HTR-8/SVneo (cell line): ENCODE measurements around the gene CA11.
"Not testable (repeated sequence)": the region's sequence is repeated elsewhere in the genome, so short reads cannot be mapped to it uniquely, and the experiment has no call there.

Experiments used
- DNase-seq: peaks from one replicate; pipeline ENCODE4 v3.0.0; 2011; ENCODE audit warnings: low spot score, mixed read lengths; ENCODE audit not compliant: insufficient read length
- FAIRE-seq: peaks from 2 replicates; lab custom pipeline; 2011; peaks lifted over from hg19 to GRCh38; lab: Jason Lieb, UNC

The CA11 gene

DNA sequence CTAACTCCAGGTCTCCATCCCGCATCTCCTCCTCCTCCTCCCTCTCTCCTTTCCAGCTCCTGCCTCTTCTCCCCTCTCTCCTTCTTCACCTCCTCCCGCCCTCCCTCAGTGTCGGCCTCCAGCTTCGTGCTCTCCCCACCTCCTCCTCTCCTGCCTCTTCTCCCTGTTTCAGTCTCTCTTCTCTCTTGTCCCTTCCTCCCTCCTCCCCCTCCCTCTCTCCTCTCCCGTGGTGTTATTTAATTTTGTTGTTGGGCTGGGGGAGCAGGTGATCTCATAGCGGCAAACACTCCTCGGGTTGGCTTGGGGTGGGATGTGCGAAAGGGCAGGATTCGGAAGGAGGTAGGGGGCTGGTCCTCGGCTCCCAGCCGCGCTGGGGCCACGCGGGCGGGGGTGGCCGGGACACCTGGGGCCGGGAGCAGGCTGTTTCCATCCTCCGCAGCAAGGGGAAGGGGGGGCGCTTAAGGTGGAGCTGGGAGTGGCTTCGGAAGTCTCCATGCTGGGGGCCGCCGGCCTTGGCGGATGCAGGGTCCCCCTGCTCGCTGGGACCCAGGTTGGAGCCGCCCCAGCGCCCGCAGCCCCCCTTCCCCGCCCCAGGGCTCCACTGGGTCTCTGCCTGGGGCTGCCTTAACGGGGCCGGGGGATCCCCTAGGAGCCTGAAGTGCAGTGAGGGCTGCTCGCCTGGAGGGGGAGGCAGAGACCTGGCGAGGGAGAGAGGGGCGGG lies at the start of gene CA11:
TSS of gene CA11 (minus strand) at position 187 of the 721 bp plus-strand sequence. CDS start 555 bp downstream, outside the sequence.
- DNase-seq (peak; percentile 92), FAIRE-seq (no peak)

DNA sequence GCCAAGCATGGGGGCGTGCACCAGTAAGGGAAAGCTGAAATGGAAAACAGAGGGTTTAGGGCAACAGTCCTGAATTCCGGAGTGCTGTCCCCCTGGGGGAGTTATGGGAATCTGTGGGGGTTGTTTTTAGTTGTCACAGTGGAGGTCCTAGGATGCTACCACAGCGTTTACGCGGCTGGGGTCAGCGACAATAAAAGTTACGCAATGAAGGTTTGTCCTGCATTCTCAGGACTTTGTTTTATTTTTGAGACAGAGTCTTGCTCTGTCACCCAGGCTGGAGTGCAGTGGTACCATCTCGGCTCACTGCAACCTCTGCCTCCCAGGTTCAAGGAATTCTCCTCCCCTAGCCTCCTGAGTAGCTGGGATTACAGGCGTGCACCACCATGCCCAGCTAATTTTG lies 47.6 kb upstream of the CA11 start:
- DNase-seq, FAIRE-seq: not testable (repeated sequence)

DNA sequence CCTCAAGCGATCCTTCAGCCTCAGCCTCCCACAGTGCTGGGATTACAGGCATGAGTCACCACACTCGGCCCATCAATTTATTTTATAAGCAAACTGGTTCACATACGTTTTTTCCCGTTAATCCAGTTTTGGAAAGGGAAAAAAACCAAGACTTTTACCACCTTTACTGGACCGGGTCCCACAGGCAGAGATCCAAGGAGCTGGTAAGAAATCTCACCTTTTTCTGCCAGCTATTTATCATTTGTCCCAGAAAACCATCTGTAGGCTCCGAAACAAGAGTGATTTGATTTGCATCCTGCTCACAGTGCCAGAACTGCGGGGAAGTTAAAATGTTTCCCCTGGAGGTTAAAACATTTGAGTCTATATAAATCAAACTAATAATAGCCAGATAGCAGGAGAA lies 43.5 kb upstream of the CA11 start:
- DNase-seq: no peak

DNA sequence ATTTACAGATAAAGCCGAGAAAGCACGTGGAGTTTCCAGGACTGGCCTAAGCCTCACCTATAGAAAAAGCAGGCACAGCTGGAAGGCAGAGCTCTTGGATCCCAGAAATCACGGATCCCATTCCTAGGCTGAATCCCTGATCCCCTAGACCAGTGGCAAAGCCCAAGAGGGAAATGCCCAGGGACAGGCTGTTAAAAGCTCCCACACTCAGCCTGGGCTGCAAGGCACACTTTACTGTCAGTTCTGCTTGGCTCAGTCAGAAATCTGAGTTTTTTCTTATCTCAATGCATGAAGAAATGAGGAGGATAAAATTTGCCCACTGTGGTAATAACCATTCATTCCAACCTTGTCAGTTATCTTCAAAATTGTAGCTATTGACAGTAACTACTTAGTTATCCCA lies 41.8 kb upstream of the CA11 start:
- no peak for DNase-seq
- FAIRE-seq: no peak

More for the DNA sequence above, 43.5 kb upstream of the CA11 start:
- no peak for FAIRE-seq

DNA sequence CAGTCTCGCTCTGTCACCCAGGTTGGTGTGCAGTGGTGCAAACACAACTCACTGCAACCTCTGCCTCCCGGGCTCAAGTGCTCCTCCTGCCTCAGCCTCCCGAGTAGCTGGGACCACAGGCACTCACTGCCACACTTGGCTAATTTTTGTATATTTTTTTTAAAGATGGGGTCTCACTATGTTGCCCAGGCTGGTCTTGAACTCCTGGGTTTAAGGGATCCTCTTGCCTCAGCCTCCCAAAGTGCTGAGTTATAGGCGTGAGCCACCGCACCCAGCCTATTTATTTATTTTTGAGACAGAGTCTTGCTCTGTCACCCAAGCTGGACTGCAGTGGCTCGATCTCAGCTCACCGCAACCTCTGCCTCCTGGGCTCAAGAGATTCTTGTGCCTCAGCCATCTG lies 40.6 kb upstream of the CA11 start:
- not testable (repeated sequence) for DNase-seq, FAIRE-seq

DNA sequence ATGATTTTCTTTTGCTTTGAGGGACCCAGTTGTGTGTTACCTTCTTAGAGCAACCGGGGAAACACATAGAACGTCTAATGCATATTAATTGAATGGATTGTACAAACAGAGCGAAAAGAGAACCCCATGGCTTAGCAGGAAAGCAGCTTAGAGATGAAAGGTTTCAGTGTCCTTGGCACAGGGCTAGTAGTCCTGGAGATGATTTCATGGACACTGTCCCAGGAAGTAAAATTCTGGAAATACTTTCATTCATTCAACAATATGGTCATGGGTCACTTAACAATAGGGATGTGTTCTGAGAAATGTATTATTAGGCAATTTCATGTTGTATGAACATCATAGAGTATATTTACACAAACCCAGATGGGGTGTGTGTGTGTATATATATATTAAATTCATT lies 40.1 kb upstream of the CA11 start:
- no peak for DNase-seq
- no peak for FAIRE-seq

DNA sequence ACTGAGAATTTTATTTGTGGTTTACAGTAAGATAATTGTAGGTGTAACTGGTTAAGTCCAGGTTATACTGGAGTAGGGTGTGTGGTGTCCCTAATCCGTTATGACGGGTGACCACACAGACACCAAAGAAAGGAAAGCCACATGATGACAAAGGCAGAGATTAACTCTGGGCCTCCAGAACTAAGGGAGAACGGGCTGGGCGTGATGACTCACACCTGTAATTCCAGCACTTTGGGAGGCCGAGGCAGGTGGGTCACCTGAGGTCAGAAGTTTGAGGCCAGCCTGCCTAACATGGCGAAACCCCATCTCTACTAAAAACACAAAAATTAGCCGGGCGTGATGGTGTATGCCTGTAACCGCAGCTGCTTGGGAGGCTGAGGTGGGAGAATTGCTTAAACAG lies 39.6 kb upstream of the CA11 start:
- no peak for FAIRE-seq

DNA sequence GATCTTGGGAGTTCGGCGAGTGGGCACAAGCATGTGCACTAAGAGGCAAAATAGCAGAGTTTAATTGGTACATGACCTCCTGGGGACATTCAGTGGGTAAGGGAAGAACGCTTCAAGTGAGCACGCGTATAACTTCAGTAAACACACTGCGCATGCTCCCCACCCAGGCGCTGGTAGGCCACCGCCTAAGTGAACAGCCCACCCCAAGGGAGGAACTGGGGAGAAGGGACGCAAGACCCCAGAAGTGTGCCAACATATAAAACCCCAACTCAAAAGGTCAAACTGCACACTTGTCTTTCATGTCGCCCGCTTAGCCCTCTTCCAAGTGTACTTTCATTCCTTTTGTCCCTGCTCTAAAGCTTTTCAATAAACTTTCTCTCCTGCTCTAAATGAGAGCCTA lies 37.4 kb upstream of the CA11 start:
- DNase-seq (no peak), FAIRE-seq (no peak)

More for the DNA sequence above, 39.6 kb upstream of the CA11 start:
- no peak for DNase-seq

DNA sequence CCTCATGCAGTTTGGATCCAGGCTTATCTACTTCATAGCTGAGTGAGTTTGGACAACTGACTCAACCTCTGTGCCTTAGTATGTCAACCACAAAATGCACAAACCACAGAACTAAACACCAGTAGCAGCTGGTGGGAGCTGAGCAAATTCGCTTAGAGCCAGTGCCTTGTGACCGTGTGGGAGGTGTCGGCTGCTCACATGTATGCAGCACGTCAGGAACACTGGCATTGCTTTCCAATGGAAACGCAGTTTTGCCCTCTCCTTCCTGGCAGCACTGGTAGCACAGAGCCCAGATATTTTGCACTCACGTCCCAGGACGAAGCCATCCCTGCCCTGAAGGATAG lies 35.1 kb upstream of the CA11 start:
- FAIRE-seq (no peak), DNase-seq (no peak)

DNA sequence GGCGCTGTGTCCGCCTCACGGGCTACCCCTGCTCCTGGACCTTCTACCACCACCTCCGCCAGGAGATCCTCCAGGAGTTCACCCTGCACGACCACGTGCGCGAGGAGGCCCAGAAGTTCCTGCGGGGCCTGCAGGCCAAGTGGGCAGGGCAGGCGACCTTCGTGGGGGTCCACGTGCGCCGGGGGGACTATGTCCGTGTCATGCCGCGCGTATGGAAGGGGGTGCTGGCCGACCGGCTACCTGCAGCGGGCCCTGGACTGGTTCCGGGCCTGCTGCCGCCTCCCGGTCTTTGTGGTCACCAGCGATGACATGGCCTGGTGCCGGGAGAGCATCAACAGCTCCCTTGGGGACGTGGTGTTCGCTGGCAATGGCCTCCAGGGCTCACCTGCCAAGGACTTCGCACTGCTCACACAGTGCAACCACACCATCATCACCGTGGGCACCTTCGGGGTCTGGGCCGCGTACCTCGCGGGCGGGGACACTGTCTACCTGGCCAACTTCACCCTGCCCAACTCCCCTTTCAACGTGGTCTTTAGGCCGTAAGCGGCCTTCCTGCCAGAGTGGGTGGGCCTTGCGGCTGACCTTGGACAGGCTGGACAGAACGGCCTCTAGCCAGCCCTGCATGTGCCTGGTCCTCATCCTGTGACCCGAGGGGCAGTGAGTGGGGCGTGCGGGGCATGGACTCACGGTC lies 34.6 kb upstream of the CA11 start:
- FAIRE-seq: no peak
- no peak for DNase-seq

DNA sequence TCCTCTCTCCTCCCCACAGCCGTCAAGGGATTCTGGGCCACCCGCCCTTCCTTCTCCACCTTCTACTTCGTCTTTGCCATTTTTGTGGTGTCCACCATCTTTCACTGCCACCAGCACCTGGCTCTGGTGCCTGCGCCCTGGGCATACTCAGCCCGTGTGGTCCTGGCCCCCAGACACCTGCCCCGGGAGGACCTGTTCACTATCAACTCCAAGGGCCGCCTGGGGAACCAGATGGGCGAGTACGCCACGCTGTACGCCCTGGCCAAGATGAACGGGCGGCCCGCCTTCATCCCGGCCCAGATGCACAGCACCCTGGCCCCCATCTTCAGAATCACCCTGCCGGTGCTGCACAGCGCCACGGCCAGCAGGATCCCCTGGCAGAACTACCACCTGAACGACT lies 34.0 kb upstream of the CA11 start:
- not testable (repeated sequence) for DNase-seq
- peak; percentile 54 for FAIRE-seq

DNA sequence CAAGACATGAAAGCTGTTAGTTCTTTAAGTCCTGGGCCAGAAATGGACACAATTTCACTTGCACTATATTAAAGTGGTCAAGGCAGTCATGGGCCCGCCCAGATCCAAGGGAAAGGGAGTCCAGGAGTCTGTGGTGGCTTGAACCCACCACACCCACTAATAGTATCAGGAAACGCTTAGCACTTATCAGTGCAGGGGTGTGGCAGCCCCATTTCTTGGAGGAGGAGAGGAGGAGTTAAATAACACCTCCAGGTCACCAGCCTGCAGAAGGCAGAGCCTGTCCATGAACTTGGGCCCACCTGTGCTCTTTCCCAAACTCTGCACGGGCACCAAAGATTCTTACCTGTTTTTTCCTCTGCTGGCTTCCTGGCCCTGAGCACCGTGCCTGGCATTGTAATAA lies 32.2 kb upstream of the CA11 start:
- DNase-seq (no peak), FAIRE-seq (no peak)

DNA sequence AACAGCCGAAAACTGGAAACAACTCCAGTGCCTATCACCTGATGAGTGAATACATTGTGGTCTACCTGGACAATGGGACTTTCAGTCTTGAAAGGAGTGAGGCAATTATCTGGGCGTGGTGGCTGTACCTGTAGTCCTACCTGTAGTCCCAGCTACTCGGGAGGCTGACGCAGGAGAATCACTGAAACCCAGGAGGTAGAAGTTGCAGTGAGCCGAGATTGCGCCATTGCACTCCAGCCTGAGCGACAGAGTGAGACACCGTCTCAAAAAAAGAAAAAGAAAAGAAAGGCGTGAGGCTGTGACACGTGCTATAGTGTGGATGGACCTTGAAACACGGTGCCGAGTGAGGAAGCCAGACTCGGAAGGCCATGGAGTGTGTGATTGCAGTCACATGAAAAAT lies 30.9 kb upstream of the CA11 start:
- DNase-seq (no peak), FAIRE-seq (no peak)

DNA sequence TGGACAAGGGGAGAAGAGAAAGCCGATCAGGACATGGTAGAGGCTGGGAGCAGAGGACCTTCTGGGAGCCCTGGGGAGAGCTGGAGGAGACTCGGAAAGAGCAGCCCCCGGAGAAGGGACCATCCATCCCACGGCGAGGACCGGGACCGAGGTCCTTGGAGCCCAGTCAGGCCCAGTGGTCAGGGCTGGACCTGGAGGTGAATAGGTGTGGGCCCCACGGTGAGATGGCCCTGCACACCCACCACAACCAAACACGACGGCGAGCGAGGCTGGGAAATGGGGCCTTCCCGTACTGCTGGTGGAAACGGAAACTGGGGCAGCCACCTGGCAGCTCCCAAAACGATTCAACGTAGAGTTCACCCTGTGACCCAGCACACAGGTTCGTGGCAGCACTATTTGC lies 30.5 kb upstream of the CA11 start:
- no peak for FAIRE-seq
- no peak for DNase-seq

DNA sequence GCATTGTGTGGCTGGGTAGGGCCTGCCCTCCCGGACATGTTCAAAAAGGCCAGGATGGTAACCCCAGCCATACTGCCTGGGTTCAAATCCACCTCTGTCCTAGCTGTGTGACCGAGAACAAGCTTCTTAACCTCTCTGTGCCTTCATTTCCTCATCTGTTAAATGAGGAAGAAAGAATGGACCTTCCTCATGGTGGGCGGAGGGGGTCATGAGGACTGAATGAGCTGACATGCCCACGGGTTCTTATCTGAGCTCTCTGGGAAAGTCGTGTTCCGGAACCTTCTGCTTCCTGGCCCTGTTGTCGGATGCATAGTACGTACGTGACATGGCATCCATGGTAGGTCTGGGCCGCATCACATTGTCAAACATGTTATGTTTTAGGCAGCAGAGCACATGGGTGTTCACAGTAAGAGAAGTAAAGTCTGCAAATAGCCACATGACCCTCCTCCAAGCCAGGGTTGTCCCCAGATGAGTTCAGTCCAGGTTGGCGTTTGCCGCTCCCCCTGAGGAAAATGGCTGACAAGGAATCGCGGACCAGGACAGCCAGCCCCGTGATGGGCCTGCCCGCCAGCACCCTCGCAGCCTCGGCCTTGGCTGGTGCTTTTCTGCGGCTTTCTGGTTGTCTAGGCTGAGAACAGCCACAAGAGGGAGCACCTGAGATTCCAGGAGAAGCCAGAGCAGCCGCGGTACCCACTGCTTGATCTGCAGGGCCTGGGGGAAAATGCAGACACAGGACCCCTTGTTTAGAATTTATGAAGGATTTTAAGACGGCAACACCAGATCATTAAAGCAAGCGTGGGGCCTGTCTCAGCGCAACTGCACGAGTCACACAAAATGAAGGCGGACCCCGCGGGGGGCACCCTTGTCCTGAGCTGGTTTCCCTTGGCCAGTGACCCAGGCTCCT lies 29.2 kb upstream of the CA11 start:
- DNase-seq: peak; percentile 94
- peak; percentile 68 for FAIRE-seq

DNA sequence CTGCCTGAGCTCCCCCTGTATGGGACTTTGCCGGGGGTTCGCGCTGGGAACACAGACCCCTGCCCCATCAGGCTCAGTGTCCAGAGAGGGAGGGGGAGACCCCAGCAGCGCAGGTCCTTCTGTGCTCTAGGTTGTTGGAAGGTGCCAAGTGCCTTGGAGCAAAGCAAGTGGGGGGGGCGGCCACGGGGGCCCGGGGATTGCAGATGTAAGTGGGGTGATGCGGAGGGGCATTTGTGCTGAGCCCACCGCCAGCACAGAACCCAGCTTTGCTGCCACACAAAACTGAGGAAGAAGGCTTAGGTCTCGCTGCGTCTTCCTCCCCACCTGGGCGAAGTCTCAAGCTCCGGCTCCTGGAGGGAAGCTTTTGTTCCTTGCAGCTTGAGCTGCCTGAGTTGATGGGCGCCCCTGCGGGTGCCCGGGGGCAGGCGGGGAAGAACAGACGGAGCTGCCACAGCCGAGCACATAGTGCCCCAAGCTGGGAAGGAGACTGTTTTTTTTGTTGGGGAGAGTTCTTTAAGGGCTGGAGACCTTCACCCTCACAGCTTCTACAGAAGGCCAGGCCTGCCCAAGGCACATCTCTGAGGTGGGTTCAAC lies 28.3 kb upstream of the CA11 start:
- no peak for DNase-seq
- FAIRE-seq: no peak

DNA sequence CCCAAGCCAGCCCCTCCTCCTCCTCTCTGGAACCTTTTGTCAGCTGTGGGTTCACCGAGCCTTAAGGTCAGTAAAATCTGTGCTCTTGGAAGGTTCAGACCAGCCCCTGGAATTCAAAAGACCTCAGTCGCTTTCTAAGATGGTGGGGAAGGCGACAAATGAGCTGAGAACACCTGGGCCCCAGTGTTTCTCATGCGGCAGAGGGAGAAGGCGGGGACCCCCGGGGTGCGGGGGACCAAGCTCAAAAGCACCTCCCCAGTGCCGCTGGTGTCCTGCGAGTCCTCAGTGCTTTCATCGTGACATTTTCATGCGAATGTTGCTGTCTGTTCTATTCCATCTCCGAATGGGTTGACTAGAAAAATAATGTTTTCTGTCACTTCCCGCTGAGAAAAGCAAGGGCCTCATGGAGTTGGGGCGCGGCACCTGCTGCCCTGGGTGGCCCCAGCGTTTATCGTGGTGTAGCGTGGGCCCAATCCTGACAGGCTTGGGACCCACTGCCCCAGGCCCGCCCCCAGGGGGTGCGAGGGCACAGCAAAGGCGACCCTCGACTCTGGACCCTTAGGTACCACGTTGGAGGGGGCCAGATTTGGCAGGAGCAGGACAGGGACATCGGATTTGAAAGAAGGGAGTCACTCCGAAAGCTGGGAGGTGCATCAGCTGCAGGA lies 27.6 kb upstream of the CA11 start:
- DNase-seq (no peak), FAIRE-seq (no peak)

DNA sequence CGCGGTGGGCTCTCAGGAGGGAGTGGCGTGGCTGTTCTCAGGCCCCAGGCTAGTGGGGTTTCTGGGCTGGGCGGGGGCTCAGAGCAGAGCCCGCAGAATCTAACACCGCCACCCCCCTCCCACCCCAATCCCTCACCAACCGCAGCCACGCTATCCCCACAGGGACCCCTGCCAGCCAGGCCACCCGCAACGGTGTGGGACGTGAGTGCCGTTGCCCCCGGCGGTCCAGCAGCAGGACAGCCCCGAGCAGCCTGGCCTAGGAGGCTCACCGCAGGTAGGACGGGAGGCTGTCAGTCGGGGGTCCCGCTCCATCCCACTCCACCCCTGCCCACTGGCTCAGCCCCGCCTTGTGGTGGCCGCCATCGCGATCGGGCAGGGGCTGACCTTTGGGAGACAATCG lies 27.0 kb upstream of the CA11 start, which contains the start of gene NTN5:
TSS of gene NTN5 (minus strand) at position 24 of the 400 bp plus-strand sequence. CDS start 2,031 bp downstream, outside the sequence.
- no peak for FAIRE-seq
- no peak for DNase-seq

DNA sequence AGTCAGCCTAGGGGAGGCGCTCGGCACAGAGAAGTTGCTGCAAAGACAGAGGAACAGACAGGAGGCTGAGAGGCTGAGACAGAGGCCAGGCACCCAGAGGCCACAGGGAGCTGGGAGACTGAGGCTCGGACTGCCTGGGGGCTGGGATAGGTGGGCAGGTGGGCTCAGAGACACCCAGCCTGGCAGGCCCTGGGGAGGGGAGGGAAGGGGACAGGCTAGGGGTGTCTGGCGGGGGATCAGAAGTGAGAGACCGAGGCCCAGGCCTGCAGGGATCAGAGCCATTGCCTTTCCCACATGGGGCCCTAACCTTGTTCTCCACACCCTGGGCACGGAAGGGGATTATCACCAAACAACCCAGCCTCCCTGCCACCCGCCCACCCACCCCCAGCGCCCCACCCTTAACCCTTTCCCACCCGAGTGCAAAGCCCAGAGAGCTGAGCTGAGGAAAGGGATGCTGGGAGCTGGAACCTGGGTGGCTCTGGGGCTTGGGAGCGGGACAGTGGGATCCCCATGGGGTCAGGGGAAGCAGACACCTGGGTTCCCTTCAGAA lies 25.5 kb upstream of the CA11 start:
- no peak for DNase-seq
- FAIRE-seq: no peak
